GM19043 (cell line): ENCODE results near the gene CACNB1.

Source experiments
- ATAC-seq: cut with Tn5 transposase; IDR thresholded peaks from one replicate; pipeline ENCODE4 v1.9.1; 2021; ENCODE audit warnings: low read depth; ENCODE audit not compliant: unreplicated experiment

CACNB1 gene

GRCh38 chr17:39204245-39204644 is 6.8 kb upstream of the CACNB1 start:
- ATAC-seq = no peak

GRCh38 chr17:39200957-39201510 is 3.6 kb upstream of the CACNB1 start:
- ATAC-seq = no peak

GRCh38 chr17:39200070-39200879 is 2.8 kb upstream of the CACNB1 start, which contains the start of gene RPL19:
Gene RPL19, plus strand, starts transcription at chr17:39200283. Its CDS starts 62 bp downstream, at chr17:39200345.
- ATAC-seq = peak; percentile 63

- ATAC-seq = peak; percentile 50
These were observed 2.3 kb upstream of the CACNB1 start for GRCh38 chr17:39199820-39200069.

- no peak for ATAC-seq
These were observed 707 bp upstream of the CACNB1 start for GRCh38 chr17:39198186-39198566.

GRCh38 chr17:39196808-39197291 is 619 bp downstream of the CACNB1 start:
- ATAC-seq = no peak

GRCh38 chr17:39196241-39196807 is 1.1 kb downstream of the CACNB1 start:
- no peak for ATAC-seq

- ATAC-seq = no peak
These were observed 1.8 kb downstream of the CACNB1 start for GRCh38 chr17:39195568-39196160.

- no peak for ATAC-seq
These were observed 2.4 kb downstream of the CACNB1 start for GRCh38 chr17:39194985-39195524.

- ATAC-seq = no peak
These were observed 3.1 kb downstream of the CACNB1 start for GRCh38 chr17:39194089-39194984.

GRCh38 chr17:39193346-39193745 is 4.1 kb downstream of the CACNB1 start:
- ATAC-seq = no peak

- ATAC-seq = no peak
These were observed 4.6 kb downstream of the CACNB1 start for GRCh38 chr17:39192901-39193300.

- no peak for ATAC-seq
These were observed 5.5 kb downstream of the CACNB1 start for GRCh38 chr17:39191750-39192510.

GRCh38 chr17:39187152-39187830 is 10.2 kb downstream of the CACNB1 start:
- ATAC-seq = no peak

- no peak for ATAC-seq
These were observed 10.9 kb downstream of the CACNB1 start for GRCh38 chr17:39186481-39187002.

- no peak for ATAC-seq
These were observed 13.7 kb downstream of the CACNB1 start for GRCh38 chr17:39183720-39184119.

- no peak for ATAC-seq
These were observed 14.4 kb downstream of the CACNB1 start for GRCh38 chr17:39183045-39183444.

GRCh38 chr17:39181303-39181702 is 16.2 kb downstream of the CACNB1 start:
- ATAC-seq = no peak

- ATAC-seq = no peak
These were observed 18.9 kb downstream of the CACNB1 start for GRCh38 chr17:39178536-39178935.
